CD4-positive, alpha-beta T cell treated with Interleukin-1 beta for 1 hour (primary cell): ENCODE data around the gene SSBP1.
A peak's percentile ranks its signal among the peaks of the same experiment; 100 is the strongest.

Source experiments
- DNase-seq, 2 donors: peaks; one replicate each; pipeline ENCODE4 v3.0.0-alpha.2; 2020 to 2022

Gene SSBP1

GRCh38 chr7:141785706-141786552 is 47.8 kb downstream of the SSBP1 start:
- peak; percentile 18 to 43 for DNase-seq

GRCh38 chr7:141788296-141788695 is 50.1 kb downstream of the SSBP1 start:
- DNase-seq, result no peak

DNA sequence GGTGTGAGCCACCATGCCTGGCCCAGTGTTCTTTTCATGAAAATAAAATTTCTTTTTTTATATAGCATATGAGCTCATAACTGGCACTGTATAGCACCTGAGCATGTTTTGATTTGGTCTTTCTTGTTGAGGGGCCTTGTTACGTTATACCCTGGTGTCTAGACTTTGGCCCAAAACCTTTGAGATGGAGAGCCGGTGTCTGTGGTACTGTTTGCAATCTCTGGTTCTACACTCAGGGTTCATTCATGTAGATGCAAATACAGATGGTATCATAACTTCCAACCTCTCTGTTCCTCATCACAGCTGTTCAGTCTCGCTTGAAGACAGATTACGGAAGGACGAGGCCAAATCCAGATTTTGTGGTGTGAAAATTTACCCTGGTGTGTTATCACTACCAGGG is 51.8 kb downstream of the SSBP1 start, which contains the start of gene TAS2R5:
Gene TAS2R5 (plus strand): TSS at position 301 of the 400 bp plus-strand sequence. CDS start 145 bp downstream, outside the sequence.
- DNase-seq, result no peak

- no peak for DNase-seq
Measured at GRCh38 chr7:141792526-141792925, 54.4 kb downstream of the SSBP1 start.
